A673 (cell line): Measurements from ENCODE around the gene CDC37.

Experiments used
- CTCF ChIP-seq: fragments of 300-800, 200-600 bp; sonication (generic); conservative IDR thresholded peaks from 2 replicates; pipeline ENCODE4 v1.5.1; 2017; ENCODE audit warnings: low read depth, mild to moderate bottlenecking, antibody characterized with exemption, low read length, moderate library complexity, mixed read lengths
- EZH2 ChIP-seq: fragments of 200-600 bp; sonication (generic); IDR thresholded peaks from 2 replicates; pipeline ENCODE4 v1.6.1; 2017; ENCODE audit warnings: borderline replicate concordance, low read depth, mild to moderate bottlenecking, mixed read lengths, antibody characterized with exemption, low read length; ENCODE audit not compliant: poor library complexity, severe bottlenecking

- no peak for TF ChIP-seq CTCF
- TF ChIP-seq EZH2 = no peak
These were observed 25.6 kb upstream of the CDC37 start for GRCh38 chr19:10428996-10429381.
